Measurements from ENCODE around the gene RUSC2.
"Not testable (repeated sequence)": the region's sequence is repeated elsewhere in the genome, so short reads cannot be mapped to it uniquely, and the experiment has no call there.

The RUSC2 gene

DNA sequence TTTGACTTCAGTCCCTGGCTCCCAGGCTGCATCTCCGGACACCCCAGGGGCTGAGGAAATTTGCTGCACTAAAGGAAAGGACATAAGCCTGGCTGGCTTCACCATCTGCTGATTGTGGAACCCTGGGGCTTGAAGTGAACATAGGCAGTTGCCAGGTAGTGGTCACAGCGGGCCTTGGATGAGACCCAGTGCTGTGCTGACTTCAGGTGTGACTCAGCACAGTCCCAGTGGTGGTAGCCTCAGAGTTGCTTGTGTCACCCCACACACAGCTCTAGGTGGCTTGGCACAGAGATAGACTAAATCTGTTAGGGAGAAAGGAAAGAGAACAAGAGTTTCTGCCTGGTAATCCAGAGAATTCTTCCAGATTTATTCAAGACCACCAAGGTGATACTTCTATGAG, 36.1 kb upstream of the RUSC2 start:
- Histone ChIP-seq H3K36me3 (no peaks in the 10 kb centered on the region), H3K9me3 (no peaks in the 10 kb centered on the region), H3K27ac (no peak overlapping the region), H3K4me3 (ENCODE audit: low read depth in 1 of 2, low read length in 1 of 2) (no peak overlapping the region), H3K4me1 (ENCODE audit: control insufficient read depth in 1 of 2, insufficient read depth in 1 of 2, low read depth in 1 of 2, low read length in 1 of 2) (no peaks in the 10 kb centered on the region), H3K27me3 (peaks cover 17% of the 10 kb centered on the region)
- TF ChIP-seq, protein P1, sequence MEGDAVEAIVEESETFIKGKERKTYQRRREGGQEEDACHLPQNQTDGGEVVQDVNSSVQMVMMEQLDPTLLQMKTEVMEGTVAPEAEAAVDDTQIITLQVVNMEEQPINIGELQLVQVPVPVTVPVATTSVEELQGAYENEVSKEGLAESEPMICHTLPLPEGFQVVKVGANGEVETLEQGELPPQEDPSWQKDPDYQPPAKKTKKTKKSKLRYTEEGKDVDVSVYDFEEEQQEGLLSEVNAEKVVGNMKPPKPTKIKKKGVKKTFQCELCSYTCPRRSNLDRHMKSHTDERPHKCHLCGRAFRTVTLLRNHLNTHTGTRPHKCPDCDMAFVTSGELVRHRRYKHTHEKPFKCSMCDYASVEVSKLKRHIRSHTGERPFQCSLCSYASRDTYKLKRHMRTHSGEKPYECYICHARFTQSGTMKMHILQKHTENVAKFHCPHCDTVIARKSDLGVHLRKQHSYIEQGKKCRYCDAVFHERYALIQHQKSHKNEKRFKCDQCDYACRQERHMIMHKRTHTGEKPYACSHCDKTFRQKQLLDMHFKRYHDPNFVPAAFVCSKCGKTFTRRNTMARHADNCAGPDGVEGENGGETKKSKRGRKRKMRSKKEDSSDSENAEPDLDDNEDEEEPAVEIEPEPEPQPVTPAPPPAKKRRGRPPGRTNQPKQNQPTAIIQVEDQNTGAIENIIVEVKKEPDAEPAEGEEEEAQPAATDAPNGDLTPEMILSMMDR (IDR thresholded peaks at IDR 0.05) = no peak

DNA sequence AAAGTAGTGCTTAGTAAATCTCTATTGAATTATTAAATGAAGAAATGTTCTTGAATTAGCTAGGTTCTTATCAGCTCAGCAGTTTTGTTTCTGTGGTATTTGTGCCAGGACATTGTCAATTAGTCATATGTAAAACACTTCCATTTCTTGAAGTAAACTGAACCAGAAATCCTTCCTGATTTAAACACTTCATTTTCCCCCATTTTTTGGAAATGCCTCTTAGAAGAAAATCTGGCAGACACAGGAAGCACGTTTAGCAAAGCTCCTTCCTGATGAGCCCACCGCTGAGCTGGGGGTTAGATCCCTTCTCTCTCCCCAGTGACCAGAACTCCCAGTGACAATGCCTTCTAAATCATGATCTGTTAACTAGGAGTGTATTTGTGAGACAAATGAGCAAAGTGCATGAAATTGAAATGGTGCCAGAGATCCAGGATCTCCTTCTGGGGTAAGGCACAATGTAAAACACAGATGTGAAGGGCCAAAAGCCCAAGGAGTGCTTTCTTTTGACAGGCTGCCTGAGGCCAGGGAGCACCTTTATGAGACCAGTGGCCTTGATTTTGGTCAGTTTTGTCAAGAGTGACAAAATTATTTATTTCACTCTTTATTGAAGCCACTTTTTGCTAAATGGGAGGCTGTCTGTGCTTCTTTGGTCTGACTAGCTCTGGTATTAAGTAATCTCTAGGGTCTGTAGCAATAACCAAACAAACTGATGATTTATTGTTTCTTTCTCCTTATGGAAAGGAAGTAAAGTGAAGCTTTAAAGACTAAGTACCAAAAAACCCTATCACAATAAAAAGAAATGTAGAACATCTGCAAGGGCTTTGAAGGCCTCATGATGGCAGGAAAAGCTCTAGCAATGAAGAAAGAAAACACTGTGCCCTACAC, 25.5 kb upstream of the RUSC2 start:
- TF ChIP-seq, protein P1 (IDR thresholded peaks at IDR 0.05) = no peak
- Histone ChIP-seq H3K27ac (no peak overlapping the region), H3K9me3 (peaks cover 12% of the 10 kb centered on the region), H3K4me3 (ENCODE audit: low read depth in 1 of 2, low read length in 1 of 2) (no peak overlapping the region), H3K4me1 (ENCODE audit: control insufficient read depth in 1 of 2, insufficient read depth in 1 of 2, low read depth in 1 of 2, low read length in 1 of 2) (no peaks in the 10 kb centered on the region), H3K36me3 (no peaks in the 10 kb centered on the region), H3K27me3 (no peaks in the 10 kb centered on the region)

DNA sequence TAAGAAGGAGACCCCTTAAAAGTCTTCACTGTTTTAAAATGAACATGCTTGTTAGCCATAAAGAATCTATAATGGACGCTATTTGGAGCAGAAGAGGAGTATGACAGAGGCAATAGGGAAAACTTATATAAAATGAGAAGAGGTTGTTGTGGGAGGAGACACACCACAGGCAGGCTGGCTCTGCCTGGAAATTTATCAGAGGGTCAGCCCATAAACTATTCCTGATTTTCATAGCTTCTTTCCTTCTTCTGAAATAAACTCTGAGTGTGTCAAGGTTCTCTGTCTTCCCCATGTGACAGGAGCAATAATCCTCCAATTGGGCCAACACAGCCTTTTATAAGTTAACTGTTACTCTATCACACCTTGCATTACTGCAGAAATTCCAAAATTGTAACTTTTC, 19.6 kb upstream of the RUSC2 start:
- H3K9me3 ChIP-seq = no peaks in the 10 kb centered on the region
- no peak overlapping the region for H3K27ac ChIP-seq
- no peaks in the 10 kb centered on the region for H3K27me3 ChIP-seq
- H3K4me3 ChIP-seq (ENCODE audit: low read depth in 1 of 2, low read length in 1 of 2) = no peak overlapping the region
- TF ChIP-seq, protein P1 (IDR thresholded peaks at IDR 0.05) = no peak
- no peaks in the 10 kb centered on the region for H3K36me3 ChIP-seq
- H3K4me1 ChIP-seq (ENCODE audit: control insufficient read depth in 1 of 2, insufficient read depth in 1 of 2, low read depth in 1 of 2, low read length in 1 of 2) = no peaks in the 10 kb centered on the region

DNA sequence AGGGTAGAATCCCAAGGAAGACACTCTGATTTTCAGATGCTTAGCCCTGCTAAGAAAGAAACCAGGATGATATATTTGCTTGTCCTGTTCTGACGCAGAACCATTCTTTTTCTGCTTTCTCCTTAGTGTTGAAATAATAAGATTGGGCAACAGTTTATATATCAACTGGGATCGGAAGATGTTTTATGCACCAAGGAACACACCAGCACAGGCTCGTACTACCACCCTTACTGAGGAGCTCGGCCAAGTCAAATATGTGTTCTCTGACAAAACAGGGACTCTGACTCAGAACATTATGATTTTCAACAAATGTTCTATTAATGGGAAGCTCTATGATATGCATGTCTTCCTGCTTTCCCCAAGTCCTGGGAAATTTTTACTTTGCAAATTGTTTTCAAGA, 19.0 kb upstream of the RUSC2 start:
- H3K4me3 ChIP-seq (ENCODE audit: low read depth in 1 of 2, low read length in 1 of 2) = no peak overlapping the region
- no peaks in the 10 kb centered on the region for H3K4me1 ChIP-seq (ENCODE audit: control insufficient read depth in 1 of 2, insufficient read depth in 1 of 2, low read depth in 1 of 2, low read length in 1 of 2)
- H3K27ac ChIP-seq = no peak overlapping the region
- H3K9me3 ChIP-seq = no peaks in the 10 kb centered on the region
- no peaks in the 10 kb centered on the region for H3K36me3 ChIP-seq
- H3K27me3 ChIP-seq = peaks cover 5% of the 10 kb centered on the region
- TF ChIP-seq, protein P1 (IDR thresholded peaks at IDR 0.05) = no peak

DNA sequence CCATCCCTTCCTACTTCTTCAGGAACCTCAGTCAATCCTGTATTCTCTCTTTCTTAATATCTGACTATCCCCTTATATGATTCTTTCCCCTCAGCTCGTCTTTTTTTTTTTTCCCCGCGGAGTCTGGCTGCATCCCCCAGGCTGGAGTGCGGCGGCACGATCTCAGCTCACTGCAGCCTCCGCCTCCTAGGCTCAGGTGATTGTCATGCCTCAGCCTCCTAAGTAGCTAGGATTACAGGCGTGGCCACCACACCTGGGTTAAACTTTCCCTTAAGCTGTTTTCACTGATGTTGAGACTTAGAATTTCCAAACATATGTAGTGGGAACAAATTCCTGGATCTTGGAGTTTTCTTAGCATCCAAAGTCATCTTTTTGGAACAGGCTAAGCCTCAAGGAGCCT, 13.3 kb upstream of the RUSC2 start:
- H3K9me3 ChIP-seq = no peaks in the 10 kb centered on the region
- no peaks in the 10 kb centered on the region for H3K36me3 ChIP-seq

DNA sequence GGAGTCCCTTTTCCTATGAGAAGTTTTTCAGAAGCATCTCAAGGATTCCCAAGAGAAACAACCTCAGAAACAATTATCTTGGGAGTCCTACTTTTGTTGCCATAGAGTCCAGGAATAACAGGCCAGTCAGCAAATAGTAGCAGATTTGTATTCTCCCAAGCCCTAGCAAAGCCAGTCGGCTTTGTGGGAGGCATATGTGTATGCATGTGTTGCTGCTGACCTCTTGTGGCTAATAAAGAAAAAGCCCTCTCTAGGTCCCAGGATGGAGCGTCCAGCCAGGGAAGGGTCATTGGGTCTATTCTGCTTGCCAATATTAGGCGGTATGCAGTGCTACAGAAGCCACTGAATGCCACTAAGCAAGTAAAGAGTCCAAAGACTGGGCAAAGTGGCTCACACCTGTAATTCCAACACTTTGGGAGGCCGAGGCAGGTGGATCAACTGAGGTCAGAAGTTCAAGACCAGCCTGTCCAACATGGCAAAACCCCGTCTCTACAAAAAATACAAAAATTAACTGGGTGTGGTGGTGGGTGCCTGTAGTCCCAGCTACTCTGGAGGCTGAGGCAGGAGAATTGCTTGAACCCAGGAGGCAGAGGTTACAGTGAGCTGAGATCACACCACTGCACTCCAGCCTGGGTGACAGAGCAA, 12.6 kb upstream of the RUSC2 start:
- not testable (repeated sequence) for H3K27ac ChIP-seq; H3K4me1 ChIP-seq (ENCODE audit: control insufficient read depth in 1 of 2, insufficient read depth in 1 of 2, low read depth in 1 of 2, low read length in 1 of 2); H3K4me3 ChIP-seq (ENCODE audit: low read depth in 1 of 2, low read length in 1 of 2); H3K9me3 ChIP-seq; H3K36me3 ChIP-seq
- peaks cover 15% of the 10 kb centered on the region for H3K27me3 ChIP-seq

More for the DNA sequence above, 13.3 kb upstream of the RUSC2 start:
- TF ChIP-seq, protein P1 (IDR thresholded peaks at IDR 0.05) = no peak
- Histone ChIP-seq H3K27me3 (peaks cover 15% of the 10 kb centered on the region), H3K4me1 (ENCODE audit: control insufficient read depth in 1 of 2, insufficient read depth in 1 of 2, low read depth in 1 of 2, low read length in 1 of 2) (no peaks in the 10 kb centered on the region), H3K4me3 (ENCODE audit: low read depth in 1 of 2, low read length in 1 of 2) (no peak overlapping the region), H3K27ac (no peak overlapping the region)
